Colonic mucosa (tissue), 4 donors: Measurements from ENCODE around the gene GAB2. TPM values are rescaled to one million over a fixed set of nuclear protein-coding genes. Genes with fewer than 3 reads are reported as not detected.

ENCODE experiments used
- DNase-seq: peaks from one replicate; pipeline ENCODE4 v3.0.0-alpha.2; 2020
- H3K27ac ChIP-seq: fragments of 200-600 bp; one replicate; pipeline ENCODE4 v1.8.0; 2021
- H3K27me3 ChIP-seq: fragments of 200-600 bp; one replicate; pipeline ENCODE4 v1.8.0; 2021
- H3K36me3 ChIP-seq: fragments of 200-600 bp; one replicate; pipeline ENCODE4 v1.8.0; 2021
- H3K4me1 ChIP-seq: fragments of 200-600 bp; one replicate; pipeline ENCODE4 v1.8.0; 2021; ENCODE audit warnings: mild to moderate bottlenecking
- H3K4me3 ChIP-seq: fragments of 200-600 bp; one replicate; pipeline ENCODE4 v1.8.0; 2021
- H3K9ac ChIP-seq, 2 donors: one replicate each; pipeline ENCODE4 v1.7.0; 2013; ENCODE audit warnings: control low read depth in 2 of 2, low read depth in 2 of 2, low read length in 2 of 2
- H3K9me3 ChIP-seq: fragments of 200-600 bp; one replicate; pipeline ENCODE4 v1.8.0; 2021
- CTCF ChIP-seq: fragments of 200-600 bp; IDR thresholded peaks from one replicate; pipeline ENCODE4 v1.8.0; 2022; ENCODE audit warnings: antibody characterized with exemption, mild to moderate bottlenecking
- intact Hi-C: fragments of 100-400 bp; cut with DNase I; formaldehyde crosslinking; loops from one replicate; pipeline ENCODE4 v1.14.1; 2022
- total RNA-seq, 2 donors: library from RNA; stranded (reverse); fragmentation: NEBNext Ultra II Directional in 1 of 2; extraction: Animal tissue kit (Norgen Biotek cat#: 25700) in 1 of 2; gene quantifications; one replicate each; pipeline ENCODE4 v1.2.1, GENCODE V29; 2021
- donor health status: healthy.
- donor health status: DM: no; HTN: no; CAD: no.
- donor health status: DM: no; HTN: no; CAD: no.

Gene GAB2
- total RNA-seq, 2 donors from 2014 or later: 20.0 to 21.1 TPM

- no peaks in the 10 kb centered on the region for H3K4me1 ChIP-seq
- H3K27me3 ChIP-seq: no peaks in the 10 kb centered on the region
- no peaks in the 10 kb centered on the region for H3K36me3 ChIP-seq
- H3K27ac ChIP-seq: no peak overlapping the region
- H3K4me3 ChIP-seq: no peak overlapping the region
- H3K9me3 ChIP-seq: no peaks in the 10 kb centered on the region
- no peak for TF ChIP-seq CTCF
- no peak for DNase-seq
- no peak overlapping the region for H3K9ac ChIP-seq
- intact Hi-C loops: no loop called here
These were observed 32.2 kb upstream of the GAB2 start for GRCh38 chr11:78449866-78450265.

GRCh38 chr11:78446210-78446609, 28.6 kb upstream of the GAB2 start:
- H3K27ac ChIP-seq: no peak overlapping the region
- H3K27me3 ChIP-seq: no peaks in the 10 kb centered on the region
- no peak overlapping the region for H3K4me3 ChIP-seq
- no peak for TF ChIP-seq CTCF
- no peaks in the 10 kb centered on the region for H3K4me1 ChIP-seq
- H3K9ac ChIP-seq: no peak overlapping the region
- intact Hi-C loops: no loop called here
- H3K9me3 ChIP-seq: no peaks in the 10 kb centered on the region
- H3K36me3 ChIP-seq: no peaks in the 10 kb centered on the region
- no peak for DNase-seq

- H3K4me1 ChIP-seq: no peaks in the 10 kb centered on the region
- intact Hi-C loops: no loop called here
These were observed 27.1 kb upstream of the GAB2 start for GRCh38 chr11:78444726-78445125.

GRCh38 chr11:78441956-78442355, 24.3 kb upstream of the GAB2 start:
- Histone ChIP-seq H3K27ac (no peak overlapping the region), H3K36me3 (no peaks in the 10 kb centered on the region), H3K9ac (no peak overlapping the region), H3K4me1 (no peaks in the 10 kb centered on the region), H3K9me3 (no peaks in the 10 kb centered on the region), H3K27me3 (no peaks in the 10 kb centered on the region), H3K4me3 (no peak overlapping the region)
- TF ChIP-seq CTCF: no peak
- no peak for DNase-seq
- intact Hi-C loops: no loop called here

More at GRCh38 chr11:78444726-78445125, 27.1 kb upstream of the GAB2 start:
- Histone ChIP-seq H3K9me3 (no peaks in the 10 kb centered on the region), H3K4me3 (no peak overlapping the region), H3K36me3 (no peaks in the 10 kb centered on the region), H3K9ac (no peak overlapping the region), H3K27ac (no peak overlapping the region), H3K27me3 (no peaks in the 10 kb centered on the region)
- TF ChIP-seq CTCF: no peak
- DNase-seq: no peak

- H3K9me3 ChIP-seq: no peaks in the 10 kb centered on the region
- H3K36me3 ChIP-seq: no peaks in the 10 kb centered on the region
- DNase-seq: no peak
- H3K4me3 ChIP-seq: no peak overlapping the region
- H3K4me1 ChIP-seq: no peaks in the 10 kb centered on the region
- no peaks in the 10 kb centered on the region for H3K27me3 ChIP-seq
- H3K27ac ChIP-seq: no peak overlapping the region
- intact Hi-C loops: no loop called here
- no peak for TF ChIP-seq CTCF
- no peak overlapping the region for H3K9ac ChIP-seq
These were observed 20.8 kb upstream of the GAB2 start for GRCh38 chr11:78438298-78438975.
